ENCODE results near the gene FBXL12.
"Not testable (repeated sequence)": the region's sequence is repeated elsewhere in the genome, so short reads cannot be mapped to it uniquely, and the experiment has no call there.

Gene FBXL12

GRCh38 chr19:9827289-9828238 lies 8.7 kb upstream of the FBXL12 start, which contains the start of gene UBL5:
Gene UBL5, plus strand, starts transcription at chr19:9827918. Its CDS starts 420 bp downstream, at chr19:9828338.
- TF ChIP-seq CTCF (conservative IDR thresholded peaks at IDR 0.05; ENCODE audit: control insufficient read depth, insufficient read depth, low read depth, low read length): no peak
- peak; percentile 82 for DNase-seq (ENCODE audit: low read depth)
- H3K4me3 ChIP-seq (ENCODE audit: control insufficient read depth, low read depth, low read length): peak within 1 kb of the TSS; percentile 93

- H3K4me3 ChIP-seq (ENCODE audit: control insufficient read depth, low read depth, low read length): no peak overlapping the region
- DNase-seq (ENCODE audit: low read depth): no peak
- no peak for TF ChIP-seq CTCF (conservative IDR thresholded peaks at IDR 0.05; ENCODE audit: control insufficient read depth, insufficient read depth, low read depth, low read length)
Observed at GRCh38 chr19:9823816-9824215, 4.9 kb upstream of the FBXL12 start.

- peak overlapping the region; percentile 12 for H3K4me3 ChIP-seq (ENCODE audit: control insufficient read depth, low read depth, low read length)
- not testable (repeated sequence) for DNase-seq (ENCODE audit: low read depth)
Observed at GRCh38 chr19:9820034-9820433, 1.2 kb upstream of the FBXL12 start.

GRCh38 chr19:9819596-9819909 lies 674 bp upstream of the FBXL12 start:
- peak overlapping the region; percentile 12 for H3K4me3 ChIP-seq (ENCODE audit: control insufficient read depth, low read depth, low read length)
- TF ChIP-seq CTCF (conservative IDR thresholded peaks at IDR 0.05; ENCODE audit: control insufficient read depth, insufficient read depth, low read depth, low read length): no peak
- DNase-seq (ENCODE audit: low read depth): no peak

- peak overlapping the region; percentile 92 for H3K4me3 ChIP-seq (ENCODE audit: control insufficient read depth, low read depth, low read length)
- no peak for DNase-seq (ENCODE audit: low read depth)
- TF ChIP-seq CTCF (conservative IDR thresholded peaks at IDR 0.05; ENCODE audit: control insufficient read depth, insufficient read depth, low read depth, low read length): no peak
Observed at GRCh38 chr19:9818175-9818733, 625 bp downstream of the FBXL12 start.

GRCh38 chr19:9811139-9811538 lies 7.7 kb downstream of the FBXL12 start:
- TF ChIP-seq CTCF (conservative IDR thresholded peaks at IDR 0.05; ENCODE audit: control insufficient read depth, insufficient read depth, low read depth, low read length): no peak
- DNase-seq (ENCODE audit: low read depth): no peak

More at GRCh38 chr19:9811139-9811538, 7.7 kb downstream of the FBXL12 start:
- no peak overlapping the region for H3K4me3 ChIP-seq (ENCODE audit: control insufficient read depth, low read depth, low read length)
